NCI-H524 treated with DMSO at 0.1 percent for 48 hours (cell line): ENCODE measurements around the gene QRSL1.
"Not testable (repeated sequence)": the region's sequence is repeated elsewhere in the genome, so short reads cannot be mapped to it uniquely, and the experiment has no call there.

Experiments used
- DNase-seq: peaks from one replicate; lab custom pipeline; 2025; lab: John Stamatoyannopoulos, UW

QRSL1 gene

GRCh38 chr6:106684011-106684410 is 54.6 kb downstream of the QRSL1 start:
- DNase-seq, result no peak

GRCh38 chr6:106685833-106686232 is 56.5 kb downstream of the QRSL1 start:
- DNase-seq, result no peak

- DNase-seq, result no peak
Observed at GRCh38 chr6:106688177-106688951, 59.0 kb downstream of the QRSL1 start.

- no peak for DNase-seq
Observed at GRCh38 chr6:106692112-106692818, 62.9 kb downstream of the QRSL1 start.

- no peak for DNase-seq
Observed at GRCh38 chr6:106692819-106693208, 63.4 kb downstream of the QRSL1 start.

- no peak for DNase-seq
Observed at GRCh38 chr6:106693418-106693817, 64.0 kb downstream of the QRSL1 start.

- DNase-seq, result no peak
Observed at GRCh38 chr6:106694343-106694742, 65.0 kb downstream of the QRSL1 start.

- no peak for DNase-seq
Observed at GRCh38 chr6:106700581-106700980, 71.2 kb downstream of the QRSL1 start.

GRCh38 chr6:106701201-106701600 is 71.8 kb downstream of the QRSL1 start:
- not testable (repeated sequence) for DNase-seq

- no peak for DNase-seq
Observed at GRCh38 chr6:106702046-106702445, 72.7 kb downstream of the QRSL1 start.

- DNase-seq, result no peak
Observed at GRCh38 chr6:106702451-106703110, 73.2 kb downstream of the QRSL1 start.

GRCh38 chr6:106704327-106704726 is 74.9 kb downstream of the QRSL1 start:
- DNase-seq, result no peak

- no peak for DNase-seq
Observed at GRCh38 chr6:106705156-106705555, 75.8 kb downstream of the QRSL1 start.

GRCh38 chr6:106710580-106710979 is 81.2 kb downstream of the QRSL1 start:
- DNase-seq, result no peak

- DNase-seq, result no peak
Observed at GRCh38 chr6:106714281-106714680, 84.9 kb downstream of the QRSL1 start.

GRCh38 chr6:106715922-106716321 is 86.5 kb downstream of the QRSL1 start:
- DNase-seq, result no peak

- no peak for DNase-seq
Observed at GRCh38 chr6:106716966-106717365, 87.6 kb downstream of the QRSL1 start.
